ENCODE data around the gene PNMT. TPM values are rescaled to one million over a fixed set of nuclear protein-coding genes. Genes with fewer than 3 reads are reported as not detected.
A peak's percentile ranks its signal among the peaks of the same experiment; 100 is the strongest.

Gene PNMT
- total and polyA plus RNA-seq, 2 of the 8 experiments (the other 6 are each of a cell fraction or from before 2014, with no cell fraction given) = 5.6 to 10.9 TPM

- TF ChIP-seq CHD7 (IDR thresholded peaks at IDR 0.05; ENCODE audit: insufficient replicate concordance, low read length) = no peak
- TF ChIP-seq GABPA (IDR thresholded peaks at IDR 0.05; ENCODE audit: borderline replicate concordance, insufficient read depth, low read length) = no peak
- no peak for TF ChIP-seq CEBPB (IDR thresholded peaks at IDR 0.05; ENCODE audit: low read depth, low read length)
- TF ChIP-seq POLR2AphosphoS5 (IDR thresholded peaks at IDR 0.05; ENCODE audit: low read depth, low read length) = peak; percentile 7; the same call in 1 of the 2 replicates
- no peak for TF ChIP-seq TEAD4 (IDR thresholded peaks at IDR 0.05; ENCODE audit: low read depth, low read length)
- TF ChIP-seq TAF1 (IDR thresholded peaks at IDR 0.05; ENCODE audit: low read depth, low read length) = no peak
- peak; percentile 33 for TF ChIP-seq SAP30 (IDR thresholded peaks at IDR 0.05; ENCODE audit: insufficient read depth, insufficient replicate concordance, low read length)
Observed at GRCh38 chr17:39700148-39700987, 32.1 kb downstream of the PNMT start (continued).
